Medulla oblongata (tissue), 1 donor: ENCODE data around the gene TRIM27.
"Not testable (repeated sequence)": the region's sequence is repeated elsewhere in the genome, so short reads cannot be mapped to it uniquely, and the experiment has no call there.

Experiments
- DNase-seq: peaks from one replicate; pipeline ENCODE4 v3.0.0-alpha.2; 2015; ENCODE audit errors: extremely low spot score

Gene TRIM27

GRCh38 chr6:28896505-28897368 lies 27.0 kb downstream of the TRIM27 start:
- DNase-seq: peak; percentile 67

- peak; percentile 97 for DNase-seq
Measured at GRCh38 chr6:28895131-28895812, 28.5 kb downstream of the TRIM27 start.

GRCh38 chr6:28893172-28893799 lies 30.5 kb downstream of the TRIM27 start:
- no peak for DNase-seq

- DNase-seq: no peak
Measured at GRCh38 chr6:28892525-28892924, 31.3 kb downstream of the TRIM27 start.

GRCh38 chr6:28887796-28888496 lies 35.8 kb downstream of the TRIM27 start:
- DNase-seq: no peak

- no peak for DNase-seq
Measured at GRCh38 chr6:28886079-28886439, 37.7 kb downstream of the TRIM27 start.

- DNase-seq: no peak
Measured at GRCh38 chr6:28884423-28885131, 39.2 kb downstream of the TRIM27 start.

- DNase-seq: peak; percentile 90
Measured at GRCh38 chr6:28880894-28881780, 42.6 kb downstream of the TRIM27 start.

- no peak for DNase-seq
Measured at GRCh38 chr6:28880519-28880893, 43.3 kb downstream of the TRIM27 start.

- no peak for DNase-seq
Measured at GRCh38 chr6:28876710-28877109, 47.1 kb downstream of the TRIM27 start.

- no peak for DNase-seq
Measured at GRCh38 chr6:28875191-28875747, 48.5 kb downstream of the TRIM27 start.

GRCh38 chr6:28872157-28872817 lies 51.5 kb downstream of the TRIM27 start:
- not testable (repeated sequence) for DNase-seq

- no peak for DNase-seq
Measured at GRCh38 chr6:28871335-28872156, 52.2 kb downstream of the TRIM27 start.

GRCh38 chr6:28868873-28869272 lies 54.9 kb downstream of the TRIM27 start:
- DNase-seq: no peak

GRCh38 chr6:28867086-28867409 lies 56.7 kb downstream of the TRIM27 start:
- DNase-seq: no peak

- DNase-seq: peak; percentile 30
Measured at GRCh38 chr6:28866205-28867085, 57.3 kb downstream of the TRIM27 start.

- no peak for DNase-seq
Measured at GRCh38 chr6:28865401-28866204, 58.2 kb downstream of the TRIM27 start.
